Ishikawa (cell line): ENCODE data around the gene CNTN2.

Source experiments
- CEBPB ChIP-seq: IDR thresholded peaks from 2 replicates; pipeline ENCODE4 v1.6.1; 2012
- CREB1 ChIP-seq: IDR thresholded peaks from 2 replicates; pipeline ENCODE4 v1.6.1; 2012; ENCODE audit warnings: low read depth
- EP300 ChIP-seq: IDR thresholded peaks from 2 replicates; pipeline ENCODE4 v1.6.1; 2012; ENCODE audit warnings: borderline replicate concordance
- TF ChIP-seq, protein P1 (sequence below): IDR thresholded peaks from 2 replicates; pipeline ENCODE4 v1.6.1; 2012; ENCODE audit warnings: low read depth, mild to moderate bottlenecking

DNA sequence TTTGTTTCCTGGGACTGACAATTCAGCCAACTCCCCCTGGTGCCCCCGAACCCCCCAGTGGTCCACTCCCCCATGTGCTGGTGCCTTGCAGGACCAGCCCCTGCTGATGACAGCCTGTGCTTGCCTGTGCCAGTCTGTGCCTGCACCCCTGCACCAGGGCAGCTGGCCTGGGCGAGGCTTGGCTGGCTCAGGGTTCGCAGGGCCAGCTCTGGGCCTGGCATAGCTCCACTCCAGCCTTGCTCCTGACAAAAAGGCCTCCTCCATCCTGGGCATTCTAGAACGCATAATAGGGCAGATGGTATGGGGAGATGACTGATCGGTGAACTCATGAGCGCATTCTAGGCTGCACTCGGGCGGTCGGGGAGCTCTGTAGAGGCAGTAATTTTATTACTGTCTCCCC is 5.4 kb downstream of the CNTN2 start:
- TF ChIP-seq, protein P1, sequence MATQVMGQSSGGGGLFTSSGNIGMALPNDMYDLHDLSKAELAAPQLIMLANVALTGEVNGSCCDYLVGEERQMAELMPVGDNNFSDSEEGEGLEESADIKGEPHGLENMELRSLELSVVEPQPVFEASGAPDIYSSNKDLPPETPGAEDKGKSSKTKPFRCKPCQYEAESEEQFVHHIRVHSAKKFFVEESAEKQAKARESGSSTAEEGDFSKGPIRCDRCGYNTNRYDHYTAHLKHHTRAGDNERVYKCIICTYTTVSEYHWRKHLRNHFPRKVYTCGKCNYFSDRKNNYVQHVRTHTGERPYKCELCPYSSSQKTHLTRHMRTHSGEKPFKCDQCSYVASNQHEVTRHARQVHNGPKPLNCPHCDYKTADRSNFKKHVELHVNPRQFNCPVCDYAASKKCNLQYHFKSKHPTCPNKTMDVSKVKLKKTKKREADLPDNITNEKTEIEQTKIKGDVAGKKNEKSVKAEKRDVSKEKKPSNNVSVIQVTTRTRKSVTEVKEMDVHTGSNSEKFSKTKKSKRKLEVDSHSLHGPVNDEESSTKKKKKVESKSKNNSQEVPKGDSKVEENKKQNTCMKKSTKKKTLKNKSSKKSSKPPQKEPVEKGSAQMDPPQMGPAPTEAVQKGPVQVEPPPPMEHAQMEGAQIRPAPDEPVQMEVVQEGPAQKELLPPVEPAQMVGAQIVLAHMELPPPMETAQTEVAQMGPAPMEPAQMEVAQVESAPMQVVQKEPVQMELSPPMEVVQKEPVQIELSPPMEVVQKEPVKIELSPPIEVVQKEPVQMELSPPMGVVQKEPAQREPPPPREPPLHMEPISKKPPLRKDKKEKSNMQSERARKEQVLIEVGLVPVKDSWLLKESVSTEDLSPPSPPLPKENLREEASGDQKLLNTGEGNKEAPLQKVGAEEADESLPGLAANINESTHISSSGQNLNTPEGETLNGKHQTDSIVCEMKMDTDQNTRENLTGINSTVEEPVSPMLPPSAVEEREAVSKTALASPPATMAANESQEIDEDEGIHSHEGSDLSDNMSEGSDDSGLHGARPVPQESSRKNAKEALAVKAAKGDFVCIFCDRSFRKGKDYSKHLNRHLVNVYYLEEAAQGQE, result no peak
- no peak for TF ChIP-seq CEBPB
- TF ChIP-seq EP300, result no peak
- no peak for TF ChIP-seq CREB1
